SU-DHL-6 (cell line): ENCODE data around the gene HIVEP1.

Source experiments
- EZH2phosphoT487 ChIP-seq: fragments of 200-600 bp; sonication (generic), shearing (Covaris generic); conservative IDR thresholded peaks from 2 replicates; pipeline ENCODE4 v1.6.1; 2018; ENCODE audit warnings: mild to moderate bottlenecking, antibody characterized with exemption, low read length, moderate library complexity, mixed read lengths
- TF ChIP-seq, protein P1 (sequence below): fragments of 200-600 bp; sonication (generic); IDR thresholded peaks from one replicate; pipeline ENCODE4 v1.5.1; 2017; ENCODE audit warnings: antibody characterized with exemption, mild to moderate bottlenecking, low read length, moderate library complexity; ENCODE audit not compliant: insufficient read depth, poor library complexity, severe bottlenecking

DNA sequence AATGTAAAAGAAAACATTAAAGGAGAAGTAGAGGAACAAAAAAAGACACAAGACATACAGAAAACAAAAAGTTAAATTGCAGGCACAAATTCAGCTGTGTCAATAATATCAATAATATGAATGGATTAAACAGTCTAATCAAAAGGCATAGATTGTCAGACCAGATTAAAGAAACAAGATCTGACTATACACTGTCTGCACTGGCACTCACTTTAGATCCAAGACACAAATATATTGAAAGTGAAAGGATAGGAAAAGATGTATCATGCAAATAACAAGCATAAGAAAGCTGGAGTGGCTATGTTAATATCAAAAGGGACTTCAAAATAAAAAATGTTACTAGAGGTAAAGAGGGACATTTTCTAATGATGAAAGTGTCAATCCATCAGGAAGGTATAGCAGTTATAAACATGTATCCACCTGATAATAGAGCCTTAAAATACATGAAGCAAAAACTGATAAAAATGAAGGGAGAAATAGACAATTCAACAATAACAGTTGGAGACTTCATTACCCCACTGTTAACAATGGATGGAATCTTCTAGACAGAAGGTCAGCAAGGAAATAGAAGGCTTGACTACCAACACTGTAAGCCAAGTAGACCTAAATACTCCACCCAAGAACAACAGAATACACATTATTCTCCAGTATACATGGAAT lies 89.7 kb downstream of the HIVEP1 start:
- TF ChIP-seq, protein P1, sequence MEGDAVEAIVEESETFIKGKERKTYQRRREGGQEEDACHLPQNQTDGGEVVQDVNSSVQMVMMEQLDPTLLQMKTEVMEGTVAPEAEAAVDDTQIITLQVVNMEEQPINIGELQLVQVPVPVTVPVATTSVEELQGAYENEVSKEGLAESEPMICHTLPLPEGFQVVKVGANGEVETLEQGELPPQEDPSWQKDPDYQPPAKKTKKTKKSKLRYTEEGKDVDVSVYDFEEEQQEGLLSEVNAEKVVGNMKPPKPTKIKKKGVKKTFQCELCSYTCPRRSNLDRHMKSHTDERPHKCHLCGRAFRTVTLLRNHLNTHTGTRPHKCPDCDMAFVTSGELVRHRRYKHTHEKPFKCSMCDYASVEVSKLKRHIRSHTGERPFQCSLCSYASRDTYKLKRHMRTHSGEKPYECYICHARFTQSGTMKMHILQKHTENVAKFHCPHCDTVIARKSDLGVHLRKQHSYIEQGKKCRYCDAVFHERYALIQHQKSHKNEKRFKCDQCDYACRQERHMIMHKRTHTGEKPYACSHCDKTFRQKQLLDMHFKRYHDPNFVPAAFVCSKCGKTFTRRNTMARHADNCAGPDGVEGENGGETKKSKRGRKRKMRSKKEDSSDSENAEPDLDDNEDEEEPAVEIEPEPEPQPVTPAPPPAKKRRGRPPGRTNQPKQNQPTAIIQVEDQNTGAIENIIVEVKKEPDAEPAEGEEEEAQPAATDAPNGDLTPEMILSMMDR, result no peak
- TF ChIP-seq EZH2phosphoT487, result no peak
